ENCODE measurements around the gene NIN.

- TF ChIP-seq POLR2AphosphoS5 (IDR thresholded peaks at IDR 0.05; ENCODE audit: low read depth, low read length) (no peak), TAF1 (IDR thresholded peaks at IDR 0.05; ENCODE audit: borderline replicate concordance, insufficient read depth, low read length) (no peak), SIN3A (IDR thresholded peaks at IDR 0.05; ENCODE audit: borderline replicate concordance, insufficient read depth, low read length) (no peak), FOXP2 (optimal IDR thresholded peaks at IDR 0.05; ENCODE audit: borderline replicate concordance, extremely low read depth, extremely low read length, insufficient read depth) (no peak)
- TF ChIP-seq, protein P1, sequence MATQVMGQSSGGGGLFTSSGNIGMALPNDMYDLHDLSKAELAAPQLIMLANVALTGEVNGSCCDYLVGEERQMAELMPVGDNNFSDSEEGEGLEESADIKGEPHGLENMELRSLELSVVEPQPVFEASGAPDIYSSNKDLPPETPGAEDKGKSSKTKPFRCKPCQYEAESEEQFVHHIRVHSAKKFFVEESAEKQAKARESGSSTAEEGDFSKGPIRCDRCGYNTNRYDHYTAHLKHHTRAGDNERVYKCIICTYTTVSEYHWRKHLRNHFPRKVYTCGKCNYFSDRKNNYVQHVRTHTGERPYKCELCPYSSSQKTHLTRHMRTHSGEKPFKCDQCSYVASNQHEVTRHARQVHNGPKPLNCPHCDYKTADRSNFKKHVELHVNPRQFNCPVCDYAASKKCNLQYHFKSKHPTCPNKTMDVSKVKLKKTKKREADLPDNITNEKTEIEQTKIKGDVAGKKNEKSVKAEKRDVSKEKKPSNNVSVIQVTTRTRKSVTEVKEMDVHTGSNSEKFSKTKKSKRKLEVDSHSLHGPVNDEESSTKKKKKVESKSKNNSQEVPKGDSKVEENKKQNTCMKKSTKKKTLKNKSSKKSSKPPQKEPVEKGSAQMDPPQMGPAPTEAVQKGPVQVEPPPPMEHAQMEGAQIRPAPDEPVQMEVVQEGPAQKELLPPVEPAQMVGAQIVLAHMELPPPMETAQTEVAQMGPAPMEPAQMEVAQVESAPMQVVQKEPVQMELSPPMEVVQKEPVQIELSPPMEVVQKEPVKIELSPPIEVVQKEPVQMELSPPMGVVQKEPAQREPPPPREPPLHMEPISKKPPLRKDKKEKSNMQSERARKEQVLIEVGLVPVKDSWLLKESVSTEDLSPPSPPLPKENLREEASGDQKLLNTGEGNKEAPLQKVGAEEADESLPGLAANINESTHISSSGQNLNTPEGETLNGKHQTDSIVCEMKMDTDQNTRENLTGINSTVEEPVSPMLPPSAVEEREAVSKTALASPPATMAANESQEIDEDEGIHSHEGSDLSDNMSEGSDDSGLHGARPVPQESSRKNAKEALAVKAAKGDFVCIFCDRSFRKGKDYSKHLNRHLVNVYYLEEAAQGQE (IDR thresholded peaks at IDR 0.05; ENCODE audit: insufficient read depth in 1 of 2, low read depth in 2 of 2, low read length in 2 of 2) = no peak
Observed at GRCh38 chr14:50865391-50866076, 34.6 kb upstream of the NIN start.

Measured in PFSK-1 (cell line).